ENCODE measurements around the gene CLSTN2. TPM values are rescaled to one million over a fixed set of nuclear protein-coding genes. Genes with fewer than 3 reads are reported as not detected.

Gene CLSTN2
- total RNA-seq, 2 donors from 2014 or later = 3.5 to 60.3 TPM

DNA sequence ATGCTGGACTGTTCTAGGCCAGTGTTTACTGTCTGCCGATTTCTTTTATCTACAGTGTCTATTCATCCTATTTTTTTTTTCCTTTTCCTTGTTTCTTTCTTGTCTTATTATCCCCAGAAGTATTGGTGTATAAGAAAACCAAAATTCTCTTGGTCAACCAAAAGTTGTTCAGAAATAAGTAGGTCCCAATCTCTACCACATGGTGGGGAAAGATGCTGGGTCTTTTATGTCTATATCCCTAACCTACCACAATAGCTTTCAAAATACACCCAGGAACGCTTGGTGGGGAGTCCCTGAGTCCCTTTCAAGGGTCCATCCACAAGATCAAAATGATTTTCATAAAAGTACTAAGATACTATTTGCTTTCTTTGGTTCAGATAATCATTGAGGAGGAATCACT lies 225.6 kb downstream of the CLSTN2 start:
- TF ChIP-seq POLR2AphosphoS5 (IDR thresholded peaks at IDR 0.05) (no peak), POLR2A (IDR thresholded peaks at IDR 0.05) (no peak)
- TF ChIP-seq, protein P1, sequence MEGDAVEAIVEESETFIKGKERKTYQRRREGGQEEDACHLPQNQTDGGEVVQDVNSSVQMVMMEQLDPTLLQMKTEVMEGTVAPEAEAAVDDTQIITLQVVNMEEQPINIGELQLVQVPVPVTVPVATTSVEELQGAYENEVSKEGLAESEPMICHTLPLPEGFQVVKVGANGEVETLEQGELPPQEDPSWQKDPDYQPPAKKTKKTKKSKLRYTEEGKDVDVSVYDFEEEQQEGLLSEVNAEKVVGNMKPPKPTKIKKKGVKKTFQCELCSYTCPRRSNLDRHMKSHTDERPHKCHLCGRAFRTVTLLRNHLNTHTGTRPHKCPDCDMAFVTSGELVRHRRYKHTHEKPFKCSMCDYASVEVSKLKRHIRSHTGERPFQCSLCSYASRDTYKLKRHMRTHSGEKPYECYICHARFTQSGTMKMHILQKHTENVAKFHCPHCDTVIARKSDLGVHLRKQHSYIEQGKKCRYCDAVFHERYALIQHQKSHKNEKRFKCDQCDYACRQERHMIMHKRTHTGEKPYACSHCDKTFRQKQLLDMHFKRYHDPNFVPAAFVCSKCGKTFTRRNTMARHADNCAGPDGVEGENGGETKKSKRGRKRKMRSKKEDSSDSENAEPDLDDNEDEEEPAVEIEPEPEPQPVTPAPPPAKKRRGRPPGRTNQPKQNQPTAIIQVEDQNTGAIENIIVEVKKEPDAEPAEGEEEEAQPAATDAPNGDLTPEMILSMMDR (IDR thresholded peaks at IDR 0.05) = no peak
- Histone ChIP-seq H3K27ac (no peak overlapping the region), H3K36me3 (no peaks in the 10 kb centered on the region), H3K9me3 (no peaks in the 10 kb centered on the region), H3K4me1 (replicated peaks) (no peaks in the 10 kb centered on the region), H3K27me3 (replicated peaks; ENCODE audit: insufficient read depth) (no peaks in the 10 kb centered on the region), H3K4me3 (no peak overlapping the region)
- intact Hi-C loops (cut with DNase I) = no loop called here
- 76% methylated on average over 2 of the region's 2 CpGs for WGBS
- DNase-seq (ENCODE audit: low spot score) = no peak

DNA sequence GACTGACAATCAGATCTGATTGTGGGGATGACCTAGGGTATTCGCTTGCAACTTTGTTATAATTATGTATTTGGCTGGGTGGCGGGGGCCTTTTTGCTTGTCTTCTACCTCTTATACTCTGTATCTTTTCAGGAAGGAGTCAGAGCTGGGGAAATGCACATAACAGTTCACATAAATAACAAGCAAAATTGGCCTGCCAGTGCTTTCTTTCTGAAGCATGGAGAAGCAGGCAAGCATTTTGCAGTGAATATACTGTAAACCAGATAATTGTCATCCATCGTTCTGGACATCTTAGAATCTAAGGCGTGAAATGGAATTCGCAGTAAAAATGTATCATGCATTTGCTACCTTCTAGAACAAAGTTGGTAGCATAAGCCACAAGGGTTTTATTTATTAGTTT lies 227.6 kb downstream of the CLSTN2 start:
- no peak for DNase-seq (ENCODE audit: low spot score)
- no peak for TF ChIP-seq POLR2A (IDR thresholded peaks at IDR 0.05)
- TF ChIP-seq POLR2AphosphoS5 (IDR thresholded peaks at IDR 0.05) = no peak
- TF ChIP-seq, protein P1 (IDR thresholded peaks at IDR 0.05) = no peak
- H3K9me3 ChIP-seq = no peaks in the 10 kb centered on the region
- intact Hi-C loops (cut with DNase I) = no loop called here
- H3K36me3 ChIP-seq = no peaks in the 10 kb centered on the region
- H3K4me3 ChIP-seq = no peak overlapping the region
- no peaks in the 10 kb centered on the region for H3K4me1 ChIP-seq (replicated peaks)
- no peaks in the 10 kb centered on the region for H3K27me3 ChIP-seq (replicated peaks; ENCODE audit: insufficient read depth)
- 81% methylated on average over 5 of the region's 5 CpGs for WGBS
- no peak overlapping the region for H3K27ac ChIP-seq

DNA sequence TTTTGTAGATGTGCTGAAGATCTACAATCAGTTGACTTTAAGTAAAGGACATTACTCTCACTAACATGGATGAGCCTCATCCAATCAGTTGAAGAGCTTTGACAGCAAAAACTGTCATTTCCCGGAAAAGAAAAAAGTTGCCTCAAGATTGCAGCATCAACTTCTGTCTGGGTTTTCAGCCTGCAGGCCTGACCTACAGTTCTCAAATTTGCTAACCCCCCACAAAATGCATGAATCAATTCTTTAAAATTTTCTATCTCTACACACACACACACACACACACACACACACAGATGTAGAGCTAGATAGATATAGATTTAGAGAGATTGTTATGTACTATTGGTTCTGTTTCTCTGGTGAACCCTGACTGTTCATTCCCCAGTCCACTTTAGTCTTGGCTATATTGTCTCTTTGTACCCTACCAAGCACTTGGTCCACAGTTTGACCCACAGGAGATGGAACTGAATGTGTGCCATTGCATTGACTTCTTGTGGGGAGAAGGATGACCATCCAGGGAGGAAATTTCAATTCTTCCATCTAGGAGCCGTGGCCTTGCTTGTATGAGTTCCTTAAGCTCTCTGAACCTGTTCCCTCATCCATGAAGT lies 228.3 kb downstream of the CLSTN2 start:
- Histone ChIP-seq H3K27me3 (replicated peaks; ENCODE audit: insufficient read depth) (no peaks in the 10 kb centered on the region), H3K36me3 (no peaks in the 10 kb centered on the region), H3K4me3 (no peak overlapping the region), H3K27ac (no peak overlapping the region), H3K9me3 (no peaks in the 10 kb centered on the region), H3K4me1 (replicated peaks) (no peaks in the 10 kb centered on the region)
- TF ChIP-seq POLR2AphosphoS5 (IDR thresholded peaks at IDR 0.05) (no peak), POLR2A (IDR thresholded peaks at IDR 0.05) (no peak)
- no peak for DNase-seq (ENCODE audit: low spot score)
- intact Hi-C loops (cut with DNase I) = no loop called here
- 93% methylated on average over 2 of the region's 2 CpGs for WGBS

DNA sequence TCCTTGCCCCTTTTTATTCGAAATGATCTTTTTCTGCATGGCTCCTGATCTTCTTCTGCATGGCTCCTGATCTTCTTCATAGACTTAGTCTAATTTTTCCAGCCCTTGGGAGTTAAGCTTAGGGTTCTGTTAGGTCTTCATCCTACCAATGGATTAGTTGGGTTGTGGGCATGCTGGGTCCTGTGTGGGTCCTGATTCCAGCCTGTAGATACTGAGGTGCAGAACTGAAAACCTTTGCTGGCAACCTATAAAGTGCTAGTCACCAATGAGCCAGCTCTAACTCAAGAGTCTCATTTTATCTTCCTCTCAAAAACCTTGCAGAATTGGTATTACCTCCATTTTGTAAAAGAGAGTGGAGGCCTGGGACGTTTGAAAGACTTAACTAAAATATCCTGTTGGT lies 229.2 kb downstream of the CLSTN2 start:
- no peak for DNase-seq (ENCODE audit: low spot score)
- Histone ChIP-seq H3K27ac (no peak overlapping the region), H3K4me1 (replicated peaks) (no peaks in the 10 kb centered on the region), H3K4me3 (no peak overlapping the region), H3K27me3 (replicated peaks; ENCODE audit: insufficient read depth) (no peaks in the 10 kb centered on the region), H3K36me3 (no peaks in the 10 kb centered on the region), H3K9me3 (no peaks in the 10 kb centered on the region)
- intact Hi-C loops (cut with DNase I) = no loop called here
- TF ChIP-seq, protein P1 (IDR thresholded peaks at IDR 0.05) = no peak
- no peak for TF ChIP-seq POLR2A (IDR thresholded peaks at IDR 0.05)
- 89% methylated on average over 2 of the region's 2 CpGs for WGBS

DNA sequence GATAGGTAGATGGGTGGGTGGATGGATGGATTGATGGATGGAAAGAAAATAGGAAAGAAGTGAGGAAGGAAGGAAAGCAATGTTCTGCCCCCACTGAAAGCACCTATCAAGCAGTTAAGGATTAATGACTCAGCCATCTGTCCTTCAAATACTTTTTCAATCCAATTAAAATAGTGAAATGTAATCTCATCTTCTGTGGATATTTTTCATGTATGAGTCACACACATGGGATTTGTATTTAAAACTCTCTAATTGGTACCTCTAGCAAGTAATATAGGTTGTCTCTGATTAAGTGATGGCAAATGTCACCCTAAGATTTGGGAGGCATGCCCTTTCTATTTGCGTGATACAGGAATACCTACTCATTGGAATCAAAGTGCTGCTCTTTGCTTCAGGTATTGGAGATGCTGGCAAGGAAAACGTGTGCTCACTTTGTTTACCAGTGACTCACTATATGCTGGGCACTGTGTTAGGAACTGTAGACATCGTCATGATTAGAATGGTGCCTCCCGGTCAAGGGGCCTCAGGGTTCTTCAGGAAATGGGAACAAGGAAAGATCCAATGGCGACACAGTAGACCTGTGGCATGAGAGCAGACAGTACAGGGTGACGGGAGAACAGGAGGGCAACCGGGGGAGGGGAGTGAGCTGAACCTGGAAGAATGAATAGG lies 230.1 kb downstream of the CLSTN2 start:
- H3K4me3 ChIP-seq = no peak overlapping the region
- no peaks in the 10 kb centered on the region for H3K36me3 ChIP-seq
- DNase-seq (ENCODE audit: low spot score) = no peak
- WGBS = 78% methylated on average over 7 of the region's 7 CpGs
- intact Hi-C loops (cut with DNase I) = no loop called here
- H3K27me3 ChIP-seq (replicated peaks; ENCODE audit: insufficient read depth) = no peaks in the 10 kb centered on the region
- TF ChIP-seq, protein P1 (IDR thresholded peaks at IDR 0.05) = no peak
- no peak for TF ChIP-seq POLR2A (IDR thresholded peaks at IDR 0.05)
- no peak for TF ChIP-seq POLR2AphosphoS5 (IDR thresholded peaks at IDR 0.05)
- H3K9me3 ChIP-seq = no peaks in the 10 kb centered on the region
- H3K4me1 ChIP-seq (replicated peaks) = no peaks in the 10 kb centered on the region
- H3K27ac ChIP-seq = no peak overlapping the region

Data from prostate gland (tissue), 2 donors.